HG02763 (cell line): ENCODE data around the gene SLC35A5.
A peak's percentile ranks its signal among the peaks of the same experiment; 100 is the strongest.
"Not testable (repeated sequence)": the region's sequence is repeated elsewhere in the genome, so short reads cannot be mapped to it uniquely, and the experiment has no call there.

Source experiments
- ATAC-seq: cut with Tn5 transposase; IDR thresholded peaks from one replicate; pipeline ENCODE4 v1.9.1; 2021; ENCODE audit warnings: mild to moderate bottlenecking, moderate library complexity; ENCODE audit not compliant: unreplicated experiment

The SLC35A5 gene

GRCh38 chr3:112561734-112562529 lies at the start of gene SLC35A5, which contains the start of gene ATG3:
Gene SLC35A5 (plus strand): TSS chr3:112562045. CDS start chr3:112563404, 1,359 bp downstream.
Gene ATG3 (minus strand): TSS chr3:112561962. CDS start chr3:112561528, 434 bp downstream.
- peak; percentile 82 for ATAC-seq

DNA sequence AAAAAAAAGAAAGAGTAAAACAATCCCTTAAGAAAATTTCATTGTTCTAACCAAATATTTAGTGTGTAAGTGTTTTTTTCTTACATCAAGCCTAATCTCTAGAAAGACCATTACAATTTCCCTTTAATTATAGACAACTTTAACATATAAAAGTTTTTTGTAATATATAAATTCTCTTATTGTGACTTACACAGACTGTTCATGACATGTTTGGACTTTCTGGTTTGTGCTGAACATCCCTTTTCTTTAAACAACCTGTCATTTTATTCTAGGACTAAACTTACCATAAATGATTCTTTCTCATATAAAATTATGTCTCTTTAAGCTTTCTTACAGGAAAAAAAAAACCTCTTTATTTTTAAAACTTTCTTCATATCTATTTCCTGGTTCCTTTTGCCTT lies 49.5 kb upstream of the SLC35A5 start:
- no peak for ATAC-seq

- ATAC-seq = peak; percentile 99
Observed at GRCh38 chr3:112514527-112515128, 47.2 kb upstream of the SLC35A5 start.

- not testable (repeated sequence) for ATAC-seq
Observed at GRCh38 chr3:112518970-112519369, 42.9 kb upstream of the SLC35A5 start.

DNA sequence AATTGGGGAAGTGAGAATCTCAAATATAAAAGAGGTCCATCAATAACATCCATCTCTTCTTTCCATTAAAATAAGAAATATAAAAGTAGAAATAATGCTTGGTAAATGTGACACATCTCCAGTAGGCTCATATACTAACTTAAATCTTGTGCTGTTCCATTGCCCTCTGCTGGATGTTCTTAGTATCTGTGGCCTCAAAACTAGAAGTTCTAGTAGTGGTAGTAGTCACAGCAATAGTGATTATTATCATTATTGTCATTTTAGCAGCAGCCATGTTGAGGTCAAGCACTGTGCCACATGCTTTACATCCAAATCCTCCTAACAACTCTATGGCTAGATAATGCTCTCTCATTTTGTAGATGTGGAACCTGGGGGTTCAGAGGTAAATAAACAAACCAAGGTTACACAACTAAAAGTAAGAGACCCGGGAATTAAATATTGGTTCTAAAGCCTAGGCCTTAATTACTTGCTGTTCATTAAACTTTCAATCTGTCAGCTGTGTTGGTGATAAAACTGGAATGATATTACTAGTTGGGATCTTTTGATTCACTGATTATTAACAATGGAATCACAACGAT lies 42.3 kb upstream of the SLC35A5 start:
- ATAC-seq = peak; percentile 40

DNA sequence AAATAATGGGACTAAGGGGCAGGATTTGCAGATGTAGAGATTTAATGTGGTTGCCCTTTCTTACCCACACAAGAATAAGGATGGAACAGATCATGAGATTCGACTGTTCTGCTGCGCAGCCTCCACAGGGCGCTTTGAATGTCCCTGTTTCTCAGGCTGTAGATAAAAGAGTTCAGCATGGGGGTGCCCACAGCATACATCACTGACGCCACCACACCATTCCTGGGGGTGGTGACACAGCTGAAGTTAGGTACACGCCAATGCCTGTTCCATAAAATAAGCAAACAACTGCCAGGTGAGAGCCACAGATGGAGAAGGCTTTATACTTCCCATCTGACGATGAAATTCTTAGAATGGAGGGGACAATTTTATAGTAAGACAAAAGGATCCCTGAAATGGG lies 37.7 kb upstream of the SLC35A5 start:
- ATAC-seq = not testable (repeated sequence)

GRCh38 chr3:112530573-112530972 lies 31.3 kb upstream of the SLC35A5 start:
- no peak for ATAC-seq

GRCh38 chr3:112531358-112531781 lies 30.5 kb upstream of the SLC35A5 start:
- ATAC-seq = no peak

GRCh38 chr3:112539825-112540650 lies 21.8 kb upstream of the SLC35A5 start:
- peak; percentile 90 for ATAC-seq

- no peak for ATAC-seq
Observed at GRCh38 chr3:112546216-112546759, 15.6 kb upstream of the SLC35A5 start.

DNA sequence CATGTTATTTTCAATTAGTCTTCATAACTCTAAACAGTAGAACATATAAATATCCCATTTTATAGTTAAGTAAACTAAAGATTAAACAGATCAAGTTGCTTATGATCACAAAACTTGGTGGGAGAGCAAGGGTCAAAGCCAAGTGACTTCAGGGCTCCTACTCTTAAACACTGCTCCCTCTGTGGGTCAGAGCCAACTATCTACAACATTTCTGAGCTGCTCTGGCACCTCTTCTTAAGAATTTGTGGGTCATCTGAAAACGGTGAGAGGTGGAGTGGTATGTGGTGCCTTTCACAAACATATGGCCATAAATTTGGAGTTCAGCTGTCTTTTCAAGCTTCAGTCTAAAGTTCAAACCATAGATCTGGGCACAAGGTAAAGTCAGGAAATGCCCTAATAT lies 11.0 kb upstream of the SLC35A5 start:
- no peak for ATAC-seq

DNA sequence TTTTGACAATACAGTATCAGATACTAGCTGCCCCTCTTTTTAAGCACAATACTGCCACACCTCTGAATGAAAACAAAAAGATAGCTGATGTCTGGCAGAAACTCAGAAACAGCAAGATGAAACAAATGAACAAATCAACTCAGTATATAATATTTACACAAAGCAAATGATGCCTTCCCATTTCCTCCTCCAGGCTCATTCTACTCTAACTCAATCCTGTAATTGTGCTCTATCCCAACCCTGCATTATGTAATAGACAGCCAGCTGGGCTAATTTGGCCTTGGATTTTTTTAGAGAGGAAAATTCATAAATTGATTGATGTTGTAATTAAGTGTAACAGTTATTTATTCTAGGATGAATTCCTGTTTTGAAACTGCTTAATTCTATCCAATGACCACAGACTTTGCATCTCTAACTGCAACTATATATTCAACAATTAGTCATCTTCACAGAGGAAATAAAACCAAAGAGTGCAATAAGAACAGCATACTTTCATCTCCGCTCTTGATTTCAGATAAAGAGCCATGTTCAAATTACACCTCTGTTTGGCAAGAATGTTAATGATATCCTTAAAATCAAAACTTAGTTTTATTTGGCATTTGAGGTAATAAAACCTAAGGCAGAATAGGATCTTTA lies 6.2 kb upstream of the SLC35A5 start:
- no peak for ATAC-seq

DNA sequence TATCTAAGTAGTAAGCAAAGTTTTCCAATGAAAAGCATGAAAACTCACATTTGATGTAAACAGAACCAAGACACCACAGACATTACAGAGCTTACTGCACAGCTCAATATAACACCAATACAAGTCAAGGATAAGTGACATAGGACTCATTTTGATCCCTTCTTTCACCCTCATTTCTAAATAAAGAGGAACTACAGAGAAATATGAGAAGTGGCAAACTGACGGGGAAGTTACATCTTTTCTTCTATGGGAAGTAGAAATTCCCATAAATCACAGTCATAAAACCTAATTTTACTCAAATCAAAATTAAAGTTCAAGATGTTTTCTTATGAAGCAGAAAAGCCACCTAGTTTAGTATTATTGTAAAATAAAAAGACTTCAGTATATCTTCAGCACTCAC lies 3.9 kb upstream of the SLC35A5 start:
- no peak for ATAC-seq

GRCh38 chr3:112560307-112560706 lies 1.5 kb upstream of the SLC35A5 start:
- no peak for ATAC-seq

GRCh38 chr3:112560721-112561483 lies 943 bp upstream of the SLC35A5 start:
- peak; percentile 18 for ATAC-seq

- ATAC-seq = peak; percentile 48
Observed at GRCh38 chr3:112561484-112561733, 436 bp upstream of the SLC35A5 start.

DNA sequence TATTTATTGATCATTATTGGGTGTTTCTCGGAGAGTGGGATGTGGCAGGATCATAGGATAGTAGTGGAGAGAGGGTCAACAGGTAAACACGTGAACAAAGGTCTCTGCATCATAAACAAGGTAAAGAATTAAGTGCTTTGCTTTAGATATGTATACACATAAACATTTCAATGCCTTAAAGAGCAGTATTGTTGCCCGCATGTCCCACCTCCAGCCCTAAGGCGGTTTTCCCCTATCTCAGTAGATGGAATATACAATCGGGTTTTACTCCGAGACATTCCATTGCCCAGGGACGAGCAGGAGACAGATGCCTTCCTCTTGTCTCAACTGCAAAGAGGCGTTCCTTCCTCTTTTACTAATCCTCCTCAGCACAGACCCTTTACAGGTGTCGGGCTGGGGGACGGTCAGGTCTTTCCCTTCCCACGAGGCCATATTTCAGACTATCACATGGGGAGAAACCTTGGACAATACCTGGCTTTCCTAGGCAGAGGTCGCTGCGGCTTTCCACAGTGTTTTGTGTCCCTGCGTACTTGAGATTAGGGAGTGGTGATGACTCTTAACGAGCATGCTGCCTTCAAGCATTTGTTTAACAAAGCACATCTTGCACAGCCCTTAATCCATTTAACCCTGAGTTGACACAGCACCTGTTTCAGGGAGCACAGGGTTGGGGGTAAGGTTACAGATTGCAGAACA lies 2.5 kb downstream of the SLC35A5 start:
- not testable (repeated sequence) for ATAC-seq

- ATAC-seq = no peak
Observed at GRCh38 chr3:112564940-112565305, 3.1 kb downstream of the SLC35A5 start.

GRCh38 chr3:112568642-112569041 lies 6.8 kb downstream of the SLC35A5 start:
- ATAC-seq = no peak
